HG02938 (cell line): ENCODE results near the gene LDHA.

Experiments
- ATAC-seq: cut with Tn5 transposase; IDR thresholded peaks from one replicate; pipeline ENCODE4 v1.9.1; 2021; ENCODE audit warnings: mild to moderate bottlenecking, moderate library complexity; ENCODE audit not compliant: unreplicated experiment

The LDHA gene

DNA sequence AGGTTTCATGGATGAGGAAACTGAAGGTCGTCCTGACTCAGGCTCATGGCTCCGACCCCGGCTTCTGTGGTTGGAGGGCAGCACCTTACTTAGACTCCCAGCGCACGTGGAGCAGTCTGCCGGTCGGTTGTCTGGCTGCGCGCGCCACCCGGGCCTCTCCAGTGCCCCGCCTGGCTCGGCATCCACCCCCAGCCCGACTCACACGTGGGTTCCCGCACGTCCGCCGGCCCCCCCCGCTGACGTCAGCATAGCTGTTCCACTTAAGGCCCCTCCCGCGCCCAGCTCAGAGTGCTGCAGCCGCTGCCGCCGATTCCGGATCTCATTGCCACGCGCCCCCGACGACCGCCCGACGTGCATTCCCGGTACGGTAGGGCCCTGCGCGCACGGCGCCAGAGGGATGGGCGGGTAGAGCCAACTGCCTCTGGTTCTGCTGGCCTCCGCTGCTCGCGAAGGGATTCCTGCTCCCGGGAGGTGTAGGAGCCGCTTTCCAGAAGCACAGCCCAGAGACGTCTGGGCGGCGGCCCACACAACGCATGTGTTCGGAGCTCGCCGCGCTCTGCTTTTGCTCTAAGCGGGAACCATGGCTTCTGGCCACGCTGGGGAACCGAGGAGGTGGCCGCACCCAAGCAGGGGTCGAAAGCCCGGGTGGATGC lies at the start of gene LDHA:
Gene LDHA, plus strand, starts transcription at position 289 of the 653 bp plus-strand sequence. CDS start 2,280 bp downstream, outside the sequence.
- peak; percentile 66 for ATAC-seq

DNA sequence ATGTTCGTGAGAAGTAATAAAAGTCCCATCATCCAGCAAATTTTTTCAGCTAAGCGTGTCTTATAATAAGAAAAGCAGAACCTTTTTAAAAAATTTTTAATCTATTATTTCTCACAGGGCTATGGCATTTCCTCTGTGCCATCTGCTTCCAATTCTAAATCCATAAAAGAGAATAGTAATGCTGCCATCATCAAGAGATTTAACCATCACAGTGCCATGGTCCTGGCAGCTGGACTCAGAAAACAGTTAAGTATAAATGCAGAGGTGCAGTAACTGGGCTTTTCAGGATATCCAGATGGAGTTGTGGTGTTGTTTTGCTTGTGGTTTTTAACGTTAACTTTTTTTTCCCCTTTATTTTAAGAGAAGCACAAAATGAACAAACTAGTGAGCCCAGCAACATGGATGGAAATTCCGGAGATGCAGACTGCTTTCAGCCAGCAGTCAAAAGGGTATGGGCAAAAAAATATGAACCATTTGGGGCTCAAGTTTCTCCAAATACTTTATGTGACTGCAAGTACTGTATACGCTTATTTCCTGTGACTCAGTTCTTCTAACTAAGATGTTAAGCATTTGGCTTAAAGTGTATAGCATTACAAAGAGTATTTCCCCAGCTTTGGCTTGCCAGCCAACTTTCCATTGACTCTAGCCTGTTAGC lies 46.8 kb upstream of the LDHA start:
- ATAC-seq: no peak

DNA sequence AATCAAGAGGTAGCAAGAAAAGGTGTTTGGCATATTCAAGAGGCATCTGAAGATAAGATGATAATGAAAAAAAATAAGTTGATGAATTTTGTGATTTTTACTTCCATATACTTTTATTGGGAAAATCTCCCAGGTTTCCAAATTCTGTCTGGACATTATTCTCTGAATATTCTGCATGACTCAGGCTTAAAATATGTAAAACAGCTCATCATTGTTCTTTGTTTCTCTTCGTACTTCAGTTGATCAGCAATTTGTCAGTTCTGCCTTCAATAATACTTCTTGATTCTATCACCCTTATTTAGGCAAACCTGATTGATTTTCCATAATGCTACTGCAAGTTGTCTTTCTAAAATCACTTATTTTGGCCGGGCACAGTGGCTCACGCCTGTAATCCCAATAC lies 41.8 kb upstream of the LDHA start:
- no peak for ATAC-seq

- no peak for ATAC-seq
These were observed 35.7 kb upstream of the LDHA start for GRCh38 chr11:18358646-18359045.

- no peak for ATAC-seq
These were observed 33.2 kb upstream of the LDHA start for GRCh38 chr11:18361154-18361553.

DNA sequence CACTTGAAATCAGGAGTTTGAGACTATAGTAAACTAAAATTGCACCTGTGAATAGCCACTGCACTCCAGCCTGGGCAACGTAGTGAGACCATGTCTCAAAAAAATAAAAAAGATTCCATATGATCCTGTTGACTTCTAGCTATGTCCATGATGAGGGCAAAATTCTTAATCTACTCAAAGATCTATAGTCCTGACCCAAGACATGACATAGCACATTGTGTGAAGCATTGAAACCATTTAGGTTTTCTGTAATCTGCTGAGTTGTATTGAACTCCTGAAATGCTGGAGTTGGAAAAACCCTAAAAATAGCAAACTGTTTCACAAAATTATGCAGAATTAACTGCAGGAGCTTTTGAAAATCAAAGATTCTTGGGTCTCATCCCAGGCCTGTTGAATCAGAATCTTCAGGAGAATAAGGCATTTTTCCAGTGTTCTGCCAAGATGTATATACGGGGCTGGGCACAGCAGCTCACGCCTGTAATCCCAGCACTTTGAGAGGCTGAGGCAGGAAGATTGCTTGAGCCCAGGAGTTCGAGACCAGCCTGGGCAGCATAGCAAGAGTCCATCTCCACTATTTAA lies 29.8 kb upstream of the LDHA start:
- ATAC-seq: no peak

GRCh38 chr11:18365741-18366140 lies 28.6 kb upstream of the LDHA start:
- no peak for ATAC-seq

DNA sequence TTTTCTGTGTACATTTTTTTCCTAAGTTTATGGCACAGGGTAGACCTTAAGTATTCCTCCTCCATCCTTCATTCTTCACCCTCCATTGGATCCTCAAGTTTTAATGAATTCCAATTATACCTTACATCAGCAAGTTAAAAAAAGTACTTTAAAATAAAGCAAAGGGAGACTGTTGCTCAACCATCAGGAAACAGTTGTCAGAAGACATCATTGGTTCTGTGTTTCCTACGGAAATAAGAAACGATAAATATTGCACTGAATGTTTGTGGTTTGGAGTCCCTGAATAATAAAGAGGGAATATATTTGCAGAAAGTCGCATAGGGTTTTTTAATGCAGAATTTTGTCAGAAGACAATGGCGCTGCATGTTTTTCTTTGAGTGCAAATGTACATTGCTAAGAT lies 28.1 kb upstream of the LDHA start:
- no peak for ATAC-seq

DNA sequence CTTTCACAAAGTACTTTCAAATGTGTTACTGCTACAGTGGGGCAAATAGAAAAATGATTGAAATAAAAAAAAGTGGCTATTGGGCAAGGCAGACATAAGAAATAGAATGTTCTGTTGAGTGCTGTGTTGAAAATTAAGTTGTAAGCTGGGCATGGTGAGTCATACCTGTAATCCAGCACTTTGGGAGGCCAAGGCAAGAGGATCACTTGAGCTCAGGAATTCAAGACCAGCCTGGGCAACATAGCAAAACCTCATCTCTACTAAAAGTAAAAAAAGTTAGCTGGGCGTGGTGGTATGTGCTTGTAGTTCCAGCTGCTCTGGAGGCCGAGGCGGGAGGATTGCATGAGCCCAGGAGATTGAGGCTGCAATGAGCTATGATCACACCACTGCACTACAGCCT lies 26.9 kb upstream of the LDHA start:
- no peak for ATAC-seq

DNA sequence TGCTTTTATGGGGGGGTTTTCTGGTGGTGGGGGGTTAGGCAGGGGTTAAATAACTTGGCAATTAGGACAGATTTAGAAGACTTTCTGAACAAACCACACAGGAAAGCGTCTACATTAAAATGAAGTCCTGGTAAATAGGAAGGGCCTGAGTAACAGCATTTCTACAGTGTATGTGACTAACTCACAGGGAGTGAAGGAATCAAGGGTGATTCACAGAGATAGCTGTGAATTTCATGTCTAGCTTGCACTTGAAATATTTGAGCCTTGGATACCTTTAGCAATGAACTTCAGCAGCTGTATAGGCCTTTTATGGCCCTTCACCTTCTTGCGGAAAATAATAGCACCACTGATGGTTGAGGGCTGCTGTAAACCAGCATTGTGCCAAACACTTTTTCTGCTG lies 26.1 kb upstream of the LDHA start:
- no peak for ATAC-seq

- no peak for ATAC-seq
These were observed 25.0 kb upstream of the LDHA start for GRCh38 chr11:18369398-18369797.

DNA sequence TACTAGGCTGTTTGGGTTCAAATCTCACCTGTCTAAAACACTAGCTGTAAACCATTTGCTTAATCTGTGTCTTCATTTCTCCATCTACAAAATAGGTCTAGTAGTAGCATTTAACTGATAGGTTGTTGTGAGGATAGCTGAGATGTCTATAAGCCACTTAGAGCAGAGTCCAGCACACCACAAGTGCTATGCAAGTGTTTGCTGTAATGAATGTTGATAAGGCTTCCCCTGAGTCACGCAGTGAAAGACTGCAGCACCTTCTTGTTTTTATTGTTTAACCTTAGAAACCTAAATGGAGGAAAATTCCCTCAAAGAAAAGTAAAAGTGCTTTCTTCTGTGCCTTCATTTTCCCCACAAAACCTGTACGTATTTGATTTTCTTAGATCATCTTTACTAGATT lies 23.1 kb upstream of the LDHA start:
- ATAC-seq: no peak

DNA sequence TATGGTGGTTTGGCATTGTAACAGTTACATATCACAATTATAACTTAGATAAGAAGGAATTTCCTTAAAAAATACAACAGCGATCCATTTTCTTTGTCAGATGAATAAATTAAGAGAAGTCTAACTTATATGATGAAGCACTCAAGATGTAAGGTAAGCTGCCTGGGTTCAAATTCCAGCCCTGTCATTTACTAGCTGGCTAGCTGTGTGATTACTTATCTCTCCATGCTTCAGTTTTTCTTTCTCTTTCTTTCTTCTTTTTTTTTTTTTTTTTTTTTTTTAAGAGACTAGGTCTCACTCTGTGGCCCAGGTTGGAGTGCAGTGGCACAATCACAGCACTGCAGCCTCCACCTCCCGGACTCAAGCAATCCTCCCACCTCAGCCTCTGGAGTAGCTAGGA lies 22.2 kb upstream of the LDHA start:
- no peak for ATAC-seq

- no peak for ATAC-seq
These were observed 19.4 kb upstream of the LDHA start for GRCh38 chr11:18374956-18375355.

DNA sequence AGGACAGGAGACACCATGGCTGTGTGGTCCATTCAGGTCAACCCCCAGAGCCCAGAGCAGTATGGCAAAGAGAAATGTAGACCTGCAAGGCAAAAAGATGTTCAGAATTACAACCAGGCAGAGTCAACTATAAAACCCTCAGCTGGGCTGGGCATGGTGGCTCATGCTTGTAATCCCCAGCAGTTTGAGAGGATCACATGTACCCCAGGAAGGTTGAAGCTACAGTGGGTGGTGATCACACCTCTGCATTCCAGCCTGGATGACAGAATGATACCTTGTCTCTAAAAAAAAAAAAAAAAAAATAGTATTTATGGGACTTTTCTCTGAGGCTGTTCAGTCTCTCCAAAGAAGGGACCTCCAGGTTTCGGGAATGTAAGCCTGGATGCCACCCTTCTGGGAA lies 18.4 kb upstream of the LDHA start:
- ATAC-seq: no peak

- no peak for ATAC-seq
These were observed 15.2 kb upstream of the LDHA start for GRCh38 chr11:18379201-18379600.

DNA sequence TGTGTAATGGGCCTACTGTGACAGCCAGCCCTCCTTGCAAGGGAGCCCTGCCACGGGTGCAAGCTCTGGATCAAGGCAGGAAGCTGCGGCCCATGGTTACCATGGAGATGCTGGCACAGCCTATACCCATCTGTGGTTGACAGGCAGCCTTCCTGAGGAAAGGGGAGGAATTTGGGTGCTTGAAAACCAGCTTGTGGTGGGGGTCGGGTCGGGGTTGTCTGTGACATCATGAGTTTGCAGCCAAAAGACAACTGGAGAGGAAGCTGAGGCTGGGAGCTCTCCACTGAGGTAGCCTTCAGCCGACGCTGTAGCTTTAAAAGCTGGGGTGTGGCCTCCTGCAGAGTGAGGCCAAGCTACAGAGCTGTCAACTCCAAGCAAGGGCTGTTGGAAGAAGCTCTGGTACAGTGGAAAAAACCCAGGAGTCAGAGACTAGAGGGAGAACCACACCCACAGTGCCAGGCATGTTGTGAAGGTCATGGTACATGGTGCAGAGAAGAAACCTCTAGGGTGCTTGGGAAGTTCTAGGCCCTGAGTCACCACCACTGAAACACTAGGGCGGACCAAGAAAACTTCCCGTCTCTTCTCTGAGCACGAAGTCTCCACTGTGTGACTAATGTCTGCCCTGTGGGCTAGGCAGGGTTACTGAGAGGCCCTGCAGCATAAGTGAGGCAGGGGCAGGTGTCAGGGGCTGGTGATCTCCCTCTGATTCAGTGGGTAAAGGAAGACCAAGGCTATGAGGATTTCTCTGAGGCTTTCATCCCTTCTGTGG lies 10.8 kb upstream of the LDHA start:
- ATAC-seq: peak; percentile 85

DNA sequence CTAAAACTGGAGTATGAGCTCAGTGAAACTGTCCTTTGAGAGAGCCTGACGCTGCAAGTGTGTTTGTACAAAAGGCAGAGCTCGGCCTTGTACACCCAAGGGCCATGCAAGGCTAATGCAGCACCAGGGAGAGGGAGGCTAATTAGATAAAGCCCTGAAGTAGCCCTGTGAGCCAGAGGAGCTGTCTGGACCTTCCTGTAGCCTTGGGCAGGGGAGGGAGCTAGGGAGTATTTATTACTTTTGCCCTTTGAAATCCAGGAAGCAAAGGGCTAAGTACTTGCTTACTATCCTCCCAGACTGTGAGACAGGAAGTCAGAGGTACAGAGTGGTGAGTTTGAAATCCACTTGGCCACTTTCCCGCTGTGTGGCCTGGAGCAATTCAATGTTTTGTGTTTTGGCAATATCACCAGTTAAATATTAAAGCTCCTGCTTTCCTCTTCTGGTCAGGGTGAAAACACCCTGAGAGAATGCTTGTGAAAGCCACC lies 10.2 kb upstream of the LDHA start:
- ATAC-seq: peak; percentile 34

DNA sequence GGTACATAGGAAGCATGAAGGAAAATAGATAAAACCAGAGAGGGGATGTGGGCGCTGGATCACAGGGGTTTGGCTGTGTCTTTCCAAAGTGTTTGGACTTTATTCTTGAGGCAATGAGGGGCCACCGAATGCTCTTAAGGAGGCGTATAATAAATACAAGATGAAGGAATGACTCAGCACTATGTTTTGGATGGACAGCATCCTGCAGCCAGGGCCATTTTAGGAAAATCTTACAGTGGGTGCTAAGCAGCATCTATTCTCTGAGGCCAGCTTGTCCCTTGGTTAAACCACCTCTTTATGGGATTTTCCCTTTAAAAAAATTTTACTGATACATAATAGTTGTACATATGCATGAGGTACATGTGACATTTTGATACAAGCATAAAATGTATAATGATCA lies 4.3 kb upstream of the LDHA start:
- ATAC-seq: no peak

GRCh38 chr11:18392434-18393321 lies 1.7 kb upstream of the LDHA start:
- ATAC-seq: no peak
